Measurements from ENCODE around the gene CCDC97.

- TF ChIP-seq POLR2A (IDR thresholded peaks at IDR 0.05) (no peak), CTCF (IDR thresholded peaks at IDR 0.05) (no peak)
These were observed 52.3 kb downstream of the CCDC97 start for GRCh38 chr19:41362143-41362847.

Measured in lower leg skin (tissue), 3 donors.